OCI-LY3 (cell line): ENCODE measurements around the gene ASIC2.

Experiments used
- CTCF ChIP-seq: fragments of 200-600, 300-600 bp; sonication (generic); IDR thresholded peaks from 2 replicates; pipeline ENCODE4 v1.5.1; 2014; ENCODE audit warnings: antibody characterized with exemption, low read length, low read depth
- EZH2phosphoT487 ChIP-seq: fragments of 200-600 bp; shearing (Covaris generic); IDR thresholded peaks from 2 replicates; pipeline ENCODE4 v1.6.1; 2018; ENCODE audit warnings: antibody characterized with exemption, mixed run types, low read depth

DNA sequence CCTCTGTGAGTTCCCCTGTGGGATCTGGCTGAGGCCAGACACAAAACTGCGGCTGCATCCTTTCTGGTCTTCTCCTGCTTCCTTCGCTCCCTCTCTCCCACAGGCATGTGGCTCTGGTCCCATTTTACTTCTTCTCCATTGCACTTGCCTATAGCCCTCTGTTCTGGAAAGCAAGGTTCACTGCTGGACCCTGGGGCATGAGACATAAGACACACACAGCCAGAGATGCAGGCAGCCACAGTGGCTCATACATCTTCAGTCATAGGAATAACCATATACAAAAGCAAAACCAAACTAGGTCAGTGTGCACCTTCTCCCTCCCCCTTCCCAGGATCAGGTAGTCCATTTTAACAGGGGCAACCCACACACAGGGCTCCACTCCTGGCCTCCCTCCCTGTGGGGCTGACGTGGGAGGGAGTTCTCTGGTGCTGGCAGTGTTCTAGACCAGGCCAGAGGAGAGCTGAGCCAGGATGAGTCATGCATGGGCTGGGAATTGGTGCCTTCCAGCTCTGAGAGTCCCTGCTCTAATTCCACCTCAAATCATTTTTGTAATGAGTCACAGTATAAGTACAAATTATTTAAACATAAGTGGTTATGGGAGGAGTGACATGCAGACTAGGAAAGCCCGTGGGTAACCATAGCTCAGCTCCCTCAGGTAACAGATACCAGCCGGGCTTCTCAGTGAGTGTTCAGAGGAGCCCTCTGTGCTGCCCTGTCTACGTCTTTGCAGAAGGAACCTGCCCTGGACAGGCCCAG is 58.0 kb downstream of the ASIC2 start:
- no peak for TF ChIP-seq EZH2phosphoT487
- no peak for TF ChIP-seq CTCF
